Astrocyte (in vitro differentiated cells and primary cell): ENCODE data around the gene TTC9C. TPM values are rescaled to one million over a fixed set of nuclear protein-coding genes. Genes with fewer than 3 reads are reported as not detected.

ENCODE experiments used
- DNase-seq: peaks from one replicate; pipeline ENCODE4 v3.0.0-alpha.2; 2010; ENCODE audit warnings: low read depth
- FAIRE-seq: peaks from 2 replicates; lab custom pipeline; 2011; peaks lifted over from hg19 to GRCh38; lab: Jason Lieb, UNC
- H2AFZ ChIP-seq: 2 replicates; pipeline ENCODE4 v1.6.0; 2012; ENCODE audit warnings: low read depth, low read length, inconsistent platforms
- H3K27ac ChIP-seq: 2 replicates; pipeline ENCODE4 v1.5.1; 2011; ENCODE audit warnings: low read depth, low read length, inconsistent platforms
- H3K27me3 ChIP-seq: 2 replicates; pipeline ENCODE4 v1.6.0; 2011; ENCODE audit warnings: low read length, inconsistent platforms; ENCODE audit not compliant: insufficient read depth
- H3K36me3 ChIP-seq: 2 replicates; pipeline ENCODE4 v1.5.1; 2011; ENCODE audit warnings: low read length, inconsistent platforms; ENCODE audit not compliant: insufficient read depth
- H3K4me1 ChIP-seq: 2 replicates; pipeline ENCODE4 v1.5.1; 2011; ENCODE audit warnings: low read length, inconsistent platforms; ENCODE audit not compliant: insufficient read depth
- H3K4me2 ChIP-seq: 2 replicates; pipeline ENCODE4 v1.6.0; 2012; ENCODE audit warnings: low read length, inconsistent platforms
- H3K4me3 ChIP-seq: 2 replicates; pipeline ENCODE4 v1.5.1; 2011; ENCODE audit warnings: low read depth, mild to moderate bottlenecking, low read length, inconsistent platforms; ENCODE audit not compliant: insufficient read depth
- H3K79me2 ChIP-seq: 2 replicates; pipeline ENCODE4 v1.6.0; 2012; ENCODE audit warnings: mild to moderate bottlenecking, low read length, inconsistent platforms; ENCODE audit not compliant: insufficient read depth
- H3K9ac ChIP-seq: 2 replicates; pipeline ENCODE4 v1.6.0; 2012; ENCODE audit warnings: mild to moderate bottlenecking, low read length, inconsistent platforms
- H3K9me3 ChIP-seq: 2 replicates; pipeline ENCODE4 v1.5.1; 2012; ENCODE audit warnings: low read depth, mild to moderate bottlenecking, low read length, inconsistent platforms; ENCODE audit not compliant: insufficient read depth
- H4K20me1 ChIP-seq: 2 replicates; pipeline ENCODE4 v1.6.0; 2012; ENCODE audit warnings: low read length, inconsistent platforms; ENCODE audit not compliant: insufficient read depth
- H3K27ac Mint-ChIP-seq: one replicate; pipeline ENCODE4 v1.8.0; 2021; ENCODE audit warnings: mild to moderate bottlenecking, mixed read lengths; ENCODE audit not compliant: unreplicated experiment
- H3K27me3 Mint-ChIP-seq: one replicate; pipeline ENCODE4 v1.8.0; 2021; ENCODE audit warnings: low read depth, mixed read lengths; ENCODE audit not compliant: unreplicated experiment
- H3K36me3 Mint-ChIP-seq: one replicate; pipeline ENCODE4 v1.8.0; 2021; ENCODE audit warnings: low read depth, mixed read lengths; ENCODE audit not compliant: unreplicated experiment
- H3K4me1 Mint-ChIP-seq: one replicate; pipeline ENCODE4 v1.8.0; 2021; ENCODE audit warnings: low read depth, mixed read lengths; ENCODE audit not compliant: unreplicated experiment
- H3K4me3 Mint-ChIP-seq: one replicate; pipeline ENCODE4 v1.8.0; 2021; ENCODE audit warnings: mild to moderate bottlenecking, moderate library complexity, mixed read lengths; ENCODE audit not compliant: unreplicated experiment
- H3K9me3 Mint-ChIP-seq: one replicate; pipeline ENCODE4 v1.8.0; 2021; ENCODE audit warnings: mild to moderate bottlenecking, mixed read lengths; ENCODE audit not compliant: unreplicated experiment
- CTCF ChIP-seq: IDR thresholded peaks from 2 replicates; pipeline ENCODE4 v1.5.1; 2011; ENCODE audit warnings: low read depth, mild to moderate bottlenecking, inconsistent platforms, low read length, moderate library complexity; ENCODE audit not compliant: insufficient read depth
- EZH2 ChIP-seq: IDR thresholded peaks from 2 replicates; pipeline ENCODE4 v1.6.1; 2012; ENCODE audit warnings: mild to moderate bottlenecking, low read length, inconsistent platforms; ENCODE audit not compliant: insufficient read depth
- total RNA-seq: library from RNA; stranded (reverse); gene quantifications from 2 replicates; pipeline ENCODE4 v1.2.1, GENCODE V29; 2021

TTC9C gene
- total RNA-seq, 1 donor from 2014 or later: 51.9 TPM

- DNase-seq: no peak
- no peaks in the 10 kb centered on the region for H3K4me1 ChIP-seq
- peaks cover 32% of the 10 kb centered on the region for H3K36me3 Mint-ChIP-seq
- no peak overlapping the region for H3K9ac ChIP-seq
- FAIRE-seq: no peak
- no peaks in the 10 kb centered on the region for H3K27me3 Mint-ChIP-seq
- peaks cover 86% of the 10 kb centered on the region for H3K36me3 ChIP-seq
- H3K27ac Mint-ChIP-seq: peak overlapping the region; percentile 27
- H3K4me3 ChIP-seq: no peak overlapping the region
- H3K27me3 ChIP-seq: no peaks in the 10 kb centered on the region
- no peak overlapping the region for H2AFZ ChIP-seq
- TF ChIP-seq EZH2 (no peak), CTCF (no peak)
- no peak overlapping the region for H3K4me3 Mint-ChIP-seq
- H3K9me3 Mint-ChIP-seq: no peaks in the 10 kb centered on the region
- peaks cover 18% of the 10 kb centered on the region for H3K4me1 Mint-ChIP-seq
- no peak overlapping the region for H3K4me2 ChIP-seq
- H3K27ac ChIP-seq: no peak overlapping the region
- H3K9me3 ChIP-seq: no peaks in the 10 kb centered on the region
- peaks cover 29% of the 10 kb centered on the region for H4K20me1 ChIP-seq
- H3K79me2 ChIP-seq: peaks cover 64% of the 10 kb centered on the region
Observed at GRCh38 chr11:62715150-62716130, 12.8 kb upstream of the TTC9C start.

- H3K9me3 ChIP-seq: no peaks in the 10 kb centered on the region
- Mint-ChIP-seq H3K27me3 (no peaks in the 10 kb centered on the region), H3K4me3 (no peak overlapping the region), H3K9me3 (no peaks in the 10 kb centered on the region), H3K27ac (no peak overlapping the region), H3K4me1 (peaks cover 18% of the 10 kb centered on the region), H3K36me3 (peaks cover 33% of the 10 kb centered on the region)
- no peak for TF ChIP-seq EZH2
- no peak for TF ChIP-seq CTCF
- no peak overlapping the region for H3K9ac ChIP-seq
- DNase-seq: no peak
- FAIRE-seq: no peak
- H3K36me3 ChIP-seq: peaks cover 86% of the 10 kb centered on the region
- H3K4me3 ChIP-seq: no peak overlapping the region
- H3K79me2 ChIP-seq: peaks cover 69% of the 10 kb centered on the region
- no peaks in the 10 kb centered on the region for H3K4me1 ChIP-seq
- no peak overlapping the region for H2AFZ ChIP-seq
- H4K20me1 ChIP-seq: peaks cover 31% of the 10 kb centered on the region
- H3K27ac ChIP-seq: no peak overlapping the region
- no peak overlapping the region for H3K4me2 ChIP-seq
- no peaks in the 10 kb centered on the region for H3K27me3 ChIP-seq
Observed at GRCh38 chr11:62716206-62716605, 12.1 kb upstream of the TTC9C start.

GRCh38 chr11:62716816-62717215 lies 11.5 kb upstream of the TTC9C start:
- no peak overlapping the region for H3K27ac Mint-ChIP-seq
- no peak overlapping the region for H3K4me3 Mint-ChIP-seq
- peaks cover 20% of the 10 kb centered on the region for H3K4me1 Mint-ChIP-seq
- Histone ChIP-seq H3K27me3 (no peaks in the 10 kb centered on the region), H3K9me3 (no peaks in the 10 kb centered on the region), H3K4me3 (no peak overlapping the region), H2AFZ (no peak overlapping the region), H3K4me1 (no peaks in the 10 kb centered on the region), H3K9ac (no peak overlapping the region), H3K79me2 (peaks cover 75% of the 10 kb centered on the region), H4K20me1 (peaks cover 37% of the 10 kb centered on the region), H3K27ac (no peak overlapping the region), H3K36me3 (peaks cover 87% of the 10 kb centered on the region), H3K4me2 (no peak overlapping the region)
- H3K36me3 Mint-ChIP-seq: peaks cover 36% of the 10 kb centered on the region
- DNase-seq: no peak
- TF ChIP-seq EZH2: no peak
- TF ChIP-seq CTCF: no peak
- H3K9me3 Mint-ChIP-seq: no peaks in the 10 kb centered on the region
- FAIRE-seq: no peak
- no peaks in the 10 kb centered on the region for H3K27me3 Mint-ChIP-seq
